K562 (cell line): ENCODE results near the gene VIM.

Experiments used
- CHD4 ChIP-seq: fragments of 200-600 bp; sonication (generic); IDR thresholded peaks from 3 replicates; pipeline ENCODE4 v1.6.1; 2012; ENCODE audit warnings: low read depth, mild to moderate bottlenecking, mixed read lengths, low read length, inconsistent platforms; ENCODE audit not compliant: insufficient read depth, insufficient replicate concordance, poor library complexity, severe bottlenecking
- CTCF ChIP-seq, 3 experiments: IDR thresholded peaks in 2 of 3; conservative IDR thresholded peaks in 1 of 3; 2 replicates each; pipeline ENCODE4 v1.5.1; 2011 to 2012; ENCODE audit warnings: low read length in 3 of 3, mild to moderate bottlenecking in 3 of 3, control low read depth in 2 of 3, improper control_type of control experiment in 1 of 3, inconsistent platforms in 1 of 3, low read depth in 1 of 3, mixed read lengths in 1 of 3, moderate library complexity in 1 of 3; ENCODE audit not compliant: insufficient read depth in 2 of 3
- HDAC2 ChIP-seq: fragments of 450-650 bp; IDR thresholded peaks from 2 replicates; pipeline ENCODE4 v1.6.1; 2016; ENCODE audit warnings: mild to moderate bottlenecking
- MED1 ChIP-seq: sonication (generic); formaldehyde crosslinking; IDR thresholded peaks from 2 replicates; pipeline ENCODE4 v1.8.1; 2023; ENCODE audit warnings: missing genetic modification reagents, borderline replicate concordance
- SMARCA4 ChIP-seq: fragments of 450-650 bp; IDR thresholded peaks from 2 replicates; pipeline ENCODE4 v1.6.1; 2016
- SP1 ChIP-seq: sonication (generic); formaldehyde crosslinking; IDR thresholded peaks from 2 replicates; pipeline ENCODE4 v1.8.1; 2022; ENCODE audit warnings: mild to moderate bottlenecking, missing genetic modification reagents
- SRSF1 ChIP-seq: fragments of 200-400 bp; formaldehyde crosslinking; IDR thresholded peaks from 2 replicates; pipeline ENCODE4 v1.6.1; 2017; ENCODE audit warnings: mild to moderate bottlenecking, low read depth, low read length, moderate library complexity
- STAT5B ChIP-seq: fragments of 250-450 bp; sonication (Bioruptor Pico); IDR thresholded peaks from 2 replicates; pipeline ENCODE4 v1.8.0; 2021; ENCODE audit warnings: mild to moderate bottlenecking, inconsistent platforms
- THRAP3 ChIP-seq: fragments of 450-650 bp; IDR thresholded peaks from 2 replicates; pipeline ENCODE4 v1.6.1; 2016; ENCODE audit warnings: mild to moderate bottlenecking, inconsistent platforms, borderline replicate concordance
- YY1 ChIP-seq, 3 experiments: IDR thresholded peaks; 2 replicates each; pipeline ENCODE4 v1.6.1; 2011; ENCODE audit warnings: low read length in 2 of 3, mild to moderate bottlenecking in 2 of 3, moderate library complexity in 2 of 3, borderline replicate concordance in 1 of 3, control low read depth in 1 of 3, low read depth in 1 of 3; ENCODE audit not compliant: insufficient read depth in 3 of 3, insufficient replicate concordance in 2 of 3, control insufficient read depth in 1 of 3, insufficient read length in 1 of 3; ENCODE audit errors: extremely low read depth in 1 of 3
- ZNF318 ChIP-seq, 2 experiments: fragments of 450-650 bp; IDR thresholded peaks; 2 replicates each; pipeline ENCODE4 v1.6.1; 2016; ENCODE audit warnings: mild to moderate bottlenecking in 2 of 2, borderline replicate concordance in 1 of 2, low read depth in 1 of 2, moderate library complexity in 1 of 2
- ZNF717 ChIP-seq: fragments of 250-450 bp; sonication (Bioruptor Pico); IDR thresholded peaks from 2 replicates; pipeline ENCODE4 v1.5.0; 2021
- TF ChIP-seq, protein P1 (sequence below): sonication (generic); formaldehyde crosslinking; IDR thresholded peaks from 2 replicates; pipeline ENCODE4 v1.9.0; 2022; ENCODE audit warnings: mild to moderate bottlenecking, missing genetic modification reagents

- TF ChIP-seq CTCF (IDR thresholded peaks at IDR 0.05 in 2 of 3, conservative IDR thresholded peaks at IDR 0.05 in 1 of 3; ENCODE audit: insufficient read depth in 2 of 3, low read depth in 1 of 3, low read length in 3 of 3), result no peak
- TF ChIP-seq, protein P1, sequence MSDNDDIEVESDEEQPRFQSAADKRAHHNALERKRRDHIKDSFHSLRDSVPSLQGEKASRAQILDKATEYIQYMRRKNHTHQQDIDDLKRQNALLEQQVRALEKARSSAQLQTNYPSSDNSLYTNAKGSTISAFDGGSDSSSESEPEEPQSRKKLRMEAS (CRISPR knock-in tag), result peak; percentile 45; the same call in 1 of the 2 replicates
- TF ChIP-seq YY1 (IDR thresholded peaks at IDR 0.05; ENCODE audit: borderline replicate concordance in 1 of 3, control insufficient read depth in 1 of 3, extremely low read depth in 1 of 3, insufficient read depth in 3 of 3, insufficient read length in 1 of 3, insufficient replicate concordance in 2 of 3, low read depth in 1 of 3, low read length in 2 of 3), result no peak
- TF ChIP-seq ZNF717 (CRISPR knock-in tag), result no peak
- no peak for TF ChIP-seq SRSF1
- peak in 1 of 2 experiments; percentile 86; a peak in 1 of 4 replicates for TF ChIP-seq ZNF318 (IDR thresholded peaks at IDR 0.05; ENCODE audit: borderline replicate concordance in 1 of 2, low read depth in 1 of 2)
- no peak for TF ChIP-seq STAT5B (CRISPR knock-in tag)
- TF ChIP-seq SMARCA4, result peak; percentile 91
- no peak for TF ChIP-seq CHD4
- TF ChIP-seq HDAC2, result peak; percentile 92
- no peak for TF ChIP-seq MED1
- TF ChIP-seq THRAP3, result no peak
- TF ChIP-seq SP1, result peak; percentile 81
These were observed at the start of gene VIM for GRCh38 chr10:17228091-17229015.
